Fibroblast of skin of left biceps (primary cell): ENCODE measurements around the gene ABLIM3.

Experiments used
- DNase-seq, 2 experiments: peaks; one replicate each; pipeline ENCODE4 v3.0.0-alpha.2; 2013; ENCODE audit warnings: low read depth in 2 of 2

The ABLIM3 gene

DNA sequence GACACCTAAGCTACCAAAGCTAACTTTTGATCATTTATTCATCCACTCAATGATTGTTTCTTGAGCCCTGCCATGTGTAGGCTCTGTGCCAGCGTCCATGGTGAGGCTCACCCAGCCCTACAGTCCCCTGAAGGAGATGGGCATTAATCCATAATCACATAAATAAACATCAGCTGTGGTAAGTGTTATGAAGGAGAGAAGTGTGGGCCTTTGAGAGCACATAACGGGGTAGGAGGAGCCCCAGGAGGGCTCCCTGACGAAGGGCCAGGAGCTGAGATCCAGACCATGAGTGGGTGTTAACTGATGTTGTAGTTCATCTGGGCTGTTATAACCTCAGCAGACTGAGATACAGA, 76.5 kb downstream of the ABLIM3 start:
- no peak for DNase-seq

DNA sequence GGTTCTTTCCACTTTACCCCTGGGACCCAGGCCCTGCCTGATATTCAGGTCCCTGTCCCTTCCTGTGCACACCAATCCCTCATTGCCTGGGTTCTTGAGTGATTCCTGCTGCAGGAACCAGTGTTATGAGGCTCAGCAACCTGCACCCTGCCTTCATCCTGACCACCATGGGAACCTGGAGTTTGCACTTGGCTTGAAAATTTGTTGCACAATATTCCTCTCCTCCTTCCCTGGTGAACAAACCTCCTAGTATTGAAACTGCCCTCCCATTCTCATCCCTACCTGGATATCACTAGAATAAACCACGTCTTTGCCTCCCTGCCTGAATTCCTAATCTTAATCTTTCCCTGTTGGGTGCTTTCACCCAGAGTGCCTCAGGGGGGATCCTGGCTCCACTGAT, 78.3 kb downstream of the ABLIM3 start:
- no peak for DNase-seq

GRCh38 chr5:149220750-149221149, 79.5 kb downstream of the ABLIM3 start:
- DNase-seq: no peak

DNA sequence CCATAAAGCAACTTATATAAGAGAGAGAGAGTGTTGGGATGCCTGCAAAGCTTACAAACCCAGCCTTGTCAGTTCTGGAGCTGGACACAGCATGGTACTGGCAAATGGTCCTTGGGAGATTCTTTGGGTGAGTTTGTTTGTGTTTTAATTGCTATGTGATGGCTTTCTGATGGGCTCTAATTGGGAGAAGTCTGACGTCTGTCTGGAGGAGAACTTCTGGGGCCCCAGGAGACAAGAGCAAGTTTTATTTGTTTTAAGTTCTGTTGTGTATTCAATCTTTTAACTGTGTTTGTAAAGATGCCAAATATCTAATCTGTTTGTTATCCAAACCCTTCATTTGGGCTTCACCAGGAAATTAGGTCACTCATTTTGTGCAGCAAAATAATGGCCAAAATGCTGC, 80.0 kb downstream of the ABLIM3 start:
- DNase-seq: no peak

GRCh38 chr5:149221731-149222342, 80.5 kb downstream of the ABLIM3 start:
- DNase-seq: no peak

DNA sequence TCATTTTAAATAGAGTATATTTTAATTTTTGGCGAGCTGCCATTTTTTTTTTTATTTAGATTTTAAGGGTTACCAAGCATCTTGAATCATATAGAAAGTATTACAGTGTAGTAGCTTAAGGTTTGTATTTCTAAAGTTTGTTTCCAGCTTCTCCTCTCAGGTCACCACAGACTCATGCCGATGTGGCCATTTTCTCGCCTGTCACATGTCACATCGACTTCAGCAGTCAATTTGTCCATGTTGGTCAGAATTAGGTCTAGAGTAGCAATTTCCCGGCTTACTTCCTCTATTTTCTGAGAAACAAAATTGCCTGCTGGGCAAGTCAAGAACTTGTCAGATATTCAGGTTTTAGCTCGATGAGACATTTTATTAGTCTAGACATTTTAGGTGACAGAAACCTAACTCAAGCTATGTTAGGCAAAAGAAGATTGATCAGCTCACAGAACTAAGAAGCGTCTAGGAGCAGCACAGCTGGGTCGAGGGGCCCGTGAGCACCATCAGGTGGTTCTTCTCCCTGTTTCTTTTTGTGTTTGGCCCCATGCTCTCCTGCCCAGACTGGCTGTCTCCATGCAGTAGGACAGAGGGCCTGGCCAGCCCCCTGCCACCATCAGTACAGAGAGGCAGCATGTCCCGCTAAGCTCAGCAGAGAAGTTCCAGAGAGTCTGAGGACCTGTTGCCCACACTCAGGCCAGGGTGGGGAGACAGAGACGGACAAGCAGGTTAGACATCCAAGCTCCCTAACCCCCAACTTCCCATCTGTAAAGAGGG, 82.0 kb downstream of the ABLIM3 start:
- no peak for DNase-seq

GRCh38 chr5:149224282-149224681, 83.0 kb downstream of the ABLIM3 start:
- DNase-seq: no peak

DNA sequence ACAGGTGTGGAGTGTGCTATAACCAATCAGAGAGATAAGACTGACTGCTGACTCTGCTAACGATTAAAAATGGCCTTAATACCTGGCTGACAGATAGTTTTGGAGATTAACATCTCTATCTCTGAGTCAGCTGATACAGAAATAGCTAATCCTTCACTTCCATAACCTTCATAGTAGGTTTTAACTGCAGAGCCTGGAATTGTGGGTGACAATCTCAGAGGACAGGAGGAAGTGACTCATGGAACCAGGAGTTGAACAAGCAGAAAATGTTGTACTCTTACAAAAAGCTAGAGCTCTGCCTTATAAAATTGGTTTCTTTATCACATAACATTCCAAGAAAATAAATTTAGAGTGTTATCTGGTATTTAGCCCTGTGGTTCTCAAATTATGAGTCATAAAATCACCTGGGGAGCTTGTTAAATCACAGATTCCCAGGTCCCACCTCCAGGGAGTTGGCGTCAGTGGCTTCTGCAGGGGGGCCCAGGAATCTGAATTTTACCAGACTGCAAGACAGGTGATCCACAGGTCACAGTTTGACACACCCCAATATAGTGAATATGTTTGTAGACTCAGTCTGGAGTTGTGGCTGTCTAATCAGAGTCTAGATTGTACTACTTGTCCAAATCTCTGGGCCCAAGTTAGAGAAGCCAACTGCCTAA, 86.0 kb downstream of the ABLIM3 start:
- DNase-seq: no peak

DNA sequence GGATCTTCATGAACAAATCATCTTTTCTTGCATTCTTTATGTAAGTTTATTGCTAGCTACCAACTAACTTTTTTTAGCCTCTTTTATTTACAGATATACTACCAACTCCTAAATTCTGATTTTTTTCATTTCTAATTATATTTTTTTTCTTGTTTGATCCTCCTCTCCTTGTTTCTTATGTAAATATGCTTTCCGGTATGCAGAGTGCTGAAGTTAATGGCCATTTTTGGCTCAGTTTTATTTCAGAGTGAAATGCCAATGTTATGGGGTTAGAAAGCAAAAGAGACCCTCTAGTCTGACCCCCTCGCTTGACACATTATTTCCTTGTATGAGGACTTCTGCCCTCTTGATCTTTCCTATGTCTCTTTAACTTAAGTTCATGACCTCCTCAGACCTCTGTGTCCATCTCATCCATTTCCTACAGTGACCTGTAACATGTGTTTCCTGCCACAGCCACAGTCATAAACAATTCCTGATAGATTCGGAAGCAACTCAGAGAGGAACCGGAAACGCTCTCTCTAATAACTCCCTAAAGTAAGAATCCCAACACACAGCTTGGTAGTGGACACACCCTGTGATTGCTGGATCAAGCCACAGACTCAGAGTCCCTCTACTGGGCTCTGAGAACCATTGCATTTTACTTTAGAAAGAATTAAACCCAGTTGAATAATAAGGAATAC, 87.5 kb downstream of the ABLIM3 start:
- DNase-seq: peak; percentile 55 to 67

DNA sequence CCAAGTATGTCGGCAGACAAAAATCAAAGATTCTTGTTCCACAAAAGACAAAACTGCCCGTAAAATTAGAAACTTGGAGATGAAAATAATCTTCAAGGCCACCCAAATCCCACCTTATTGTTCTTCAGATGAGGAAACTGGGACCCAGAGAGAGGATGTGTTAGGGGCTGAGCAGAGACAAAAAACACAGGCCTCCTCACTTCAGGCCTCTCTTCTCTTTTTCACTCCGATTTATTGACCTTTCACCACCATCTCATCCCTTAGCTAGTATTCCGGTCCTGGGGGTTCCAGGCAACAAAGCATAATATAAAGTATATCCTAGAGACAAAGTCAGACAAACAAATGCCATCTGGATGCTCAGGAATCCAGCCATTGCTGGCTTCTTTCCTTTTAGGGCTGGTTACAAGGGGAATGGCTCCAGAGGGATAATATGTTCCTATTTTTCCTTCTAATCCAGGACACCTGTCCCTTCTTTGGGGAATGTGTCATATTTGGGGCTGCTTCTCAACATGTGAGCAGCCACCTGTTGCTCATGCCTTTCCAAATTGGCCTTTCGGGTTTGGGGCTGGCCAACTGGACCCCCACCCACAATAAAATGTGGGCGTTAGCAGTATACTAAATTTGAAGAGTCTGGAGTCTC, 88.1 kb downstream of the ABLIM3 start:
- DNase-seq: no peak

- no peak for DNase-seq
These were observed 94.5 kb downstream of the ABLIM3 start for GRCh38 chr5:149235841-149236240.

- no peak for DNase-seq
These were observed 96.4 kb downstream of the ABLIM3 start for GRCh38 chr5:149237662-149238061.

DNA sequence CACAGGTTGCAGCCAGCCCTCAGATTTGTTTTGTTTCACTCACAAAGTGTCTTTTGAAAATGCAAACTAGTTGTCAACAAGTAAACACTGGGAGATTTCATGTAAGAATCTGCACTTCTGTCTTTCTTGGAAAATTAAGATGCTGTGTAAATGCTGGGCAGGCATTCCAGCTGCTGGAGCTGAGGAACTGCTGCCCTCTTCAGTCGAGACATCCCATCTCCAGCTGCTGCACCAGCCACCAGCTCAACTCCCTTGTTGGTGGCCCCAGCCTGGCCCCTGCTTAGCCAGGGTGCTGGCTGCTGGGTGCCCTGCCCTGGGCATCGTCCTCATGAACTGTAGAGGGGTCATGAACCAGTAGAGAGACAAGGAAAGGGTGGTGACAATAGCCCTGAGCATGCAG, 97.2 kb downstream of the ABLIM3 start:
- DNase-seq: no peak

DNA sequence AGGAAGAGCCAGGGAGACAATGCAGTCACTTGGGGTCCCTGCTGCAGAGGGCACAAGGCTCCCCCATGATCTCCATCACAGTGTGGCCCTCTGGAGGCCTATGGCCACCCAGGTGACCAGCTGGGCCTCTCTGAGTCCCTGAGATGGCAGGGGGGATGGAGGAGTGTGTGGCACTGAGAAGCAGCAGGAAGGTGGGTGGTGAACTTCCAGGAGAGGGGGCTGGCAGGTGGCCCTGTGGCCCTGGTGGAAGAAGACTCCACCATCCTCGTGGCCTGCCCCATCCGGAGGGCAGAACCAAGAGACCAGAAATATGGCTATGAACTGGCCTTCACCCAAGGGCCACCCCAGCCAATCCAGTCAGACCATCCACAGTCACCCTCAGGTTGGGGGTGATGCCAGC, 98.6 kb downstream of the ABLIM3 start:
- no peak for DNase-seq

DNA sequence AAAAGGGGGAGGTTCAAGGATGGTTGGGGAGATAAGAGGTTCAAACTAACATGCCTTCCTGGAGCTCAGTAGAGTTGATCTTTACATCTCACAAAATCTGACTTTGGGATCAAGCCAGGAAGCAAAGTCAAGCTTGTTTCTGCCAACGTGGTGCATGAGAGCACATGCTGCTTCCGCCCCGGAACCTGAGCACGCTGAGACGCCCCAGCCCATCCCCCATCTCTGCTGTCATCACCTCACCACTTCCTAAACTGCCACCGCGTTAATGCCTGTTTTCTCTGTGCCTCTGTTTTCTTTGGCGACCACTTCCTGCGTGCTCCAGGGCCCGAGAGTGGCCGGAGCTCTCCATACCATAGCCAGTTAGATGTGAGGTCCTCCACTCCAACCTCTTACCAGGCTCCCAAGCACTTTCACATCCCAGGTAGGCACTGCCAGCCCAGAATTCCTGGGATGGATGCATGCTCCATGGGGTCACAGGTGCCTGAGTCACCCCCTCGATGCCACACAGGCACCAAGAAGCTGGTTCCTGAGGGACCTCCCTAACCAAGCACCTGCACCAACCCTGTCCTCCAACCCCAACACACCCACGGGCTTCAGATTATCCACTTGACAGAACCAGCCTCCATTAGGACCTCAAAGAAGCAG, 99.2 kb downstream of the ABLIM3 start:
- no peak for DNase-seq

DNA sequence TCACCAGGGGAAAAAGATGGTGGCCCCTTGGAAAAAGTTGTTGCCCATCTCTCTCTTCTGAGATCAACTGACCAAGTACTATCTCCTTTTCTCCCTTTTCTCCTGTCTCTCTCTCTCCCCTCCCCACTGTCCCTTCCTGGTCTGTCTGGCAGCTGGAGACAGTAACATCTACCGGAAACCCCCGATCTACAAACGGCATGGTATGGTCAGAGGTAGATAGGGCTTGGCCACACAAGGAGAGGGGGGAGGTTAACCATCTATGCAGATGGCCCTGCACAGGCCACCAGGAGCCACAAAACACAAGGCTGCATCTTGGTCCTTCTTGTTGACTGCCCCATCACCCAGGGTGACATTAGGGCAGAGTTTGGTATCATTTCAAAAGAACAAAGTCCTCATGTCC, 101.0 kb downstream of the ABLIM3 start:
- DNase-seq: no peak

DNA sequence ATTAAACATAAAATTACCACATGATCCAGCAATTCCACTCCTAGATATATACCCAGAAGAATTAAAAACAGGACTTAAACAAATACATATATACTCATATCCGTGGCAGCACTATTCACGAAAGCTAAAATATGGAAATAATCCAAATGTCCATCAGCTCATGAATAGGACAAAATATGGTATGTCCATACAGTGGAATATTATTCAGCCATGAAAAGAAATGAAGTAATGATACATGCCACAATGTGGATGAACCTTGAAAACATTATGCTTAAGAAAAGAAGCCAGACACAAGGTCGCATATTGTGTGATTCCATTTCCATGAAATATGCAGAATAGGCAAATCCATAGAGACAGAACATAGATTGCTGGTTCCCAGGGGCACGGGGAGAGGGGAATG, 105.6 kb downstream of the ABLIM3 start:
- DNase-seq: no peak

- DNase-seq: no peak
These were observed 106.4 kb downstream of the ABLIM3 start for GRCh38 chr5:149247726-149248125.

DNA sequence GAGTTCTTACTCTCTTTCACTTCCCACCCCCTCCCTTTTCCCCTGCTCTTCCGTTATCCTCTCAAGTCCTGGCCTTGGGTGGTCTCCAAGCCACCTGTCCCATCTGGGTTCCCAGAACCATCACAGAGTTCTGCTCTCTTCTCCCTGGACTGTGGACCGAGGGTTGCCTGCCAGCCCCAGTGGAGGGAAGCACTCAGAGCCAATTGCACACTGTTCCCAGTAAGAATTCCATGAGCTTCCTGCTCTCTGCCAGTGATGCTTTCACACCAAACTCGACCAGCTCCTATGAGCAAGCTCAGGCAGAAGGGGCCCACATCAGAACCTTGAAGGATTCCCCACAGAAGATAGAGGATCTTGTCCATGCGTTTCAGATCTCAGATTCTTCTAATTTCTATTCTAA, 110.3 kb downstream of the ABLIM3 start:
- no peak for DNase-seq

DNA sequence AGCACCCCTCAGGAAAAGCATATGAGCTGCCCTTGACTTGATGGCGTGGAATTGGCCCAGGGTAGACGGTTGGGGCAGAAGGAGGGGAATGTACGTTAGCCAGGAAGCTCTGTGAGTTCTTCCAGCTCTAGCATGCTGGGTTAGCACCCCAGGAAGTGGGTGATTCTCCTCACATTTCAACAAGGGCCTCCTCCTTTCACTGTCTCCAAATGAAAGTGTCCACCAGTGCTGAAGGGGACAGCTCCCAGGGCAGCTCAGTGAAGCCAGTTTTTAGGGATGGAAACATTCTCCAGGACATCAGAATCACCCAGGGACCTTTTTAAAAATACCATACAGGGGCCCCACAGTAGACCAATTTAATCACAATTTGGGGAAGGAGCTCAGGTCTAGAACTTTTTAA, 113.2 kb downstream of the ABLIM3 start:
- no peak for DNase-seq

- no peak for DNase-seq
These were observed 115.2 kb downstream of the ABLIM3 start for GRCh38 chr5:149256451-149256850.

GRCh38 chr5:149257131-149257530, 115.8 kb downstream of the ABLIM3 start:
- DNase-seq: no peak
